Right lobe of liver (tissue), 6 donors: ENCODE data around the gene ROPN1B. TPM values are rescaled to one million over a fixed set of nuclear protein-coding genes. Genes with fewer than 3 reads are reported as not detected.
"Not testable (repeated sequence)": the region's sequence is repeated elsewhere in the genome, so short reads cannot be mapped to it uniquely, and the experiment has no call there.

Source experiments
- ATAC-seq, 4 donors: fragments of 200-7000 bp; cut with Tn5 transposase; one replicate each; pipeline ENCODE4 v1.9.1; 2020; ENCODE audit warnings: mild to moderate bottlenecking in 4 of 4, moderate library complexity in 4 of 4
- DNase-seq, 3 donors: peaks; one replicate each; pipeline ENCODE4 v3.0.0-alpha.2; 2020
- H3K27ac ChIP-seq, 3 donors: fragments of 200-600 bp; one replicate each; pipeline ENCODE4 v1.8.0; 2022
- H3K27me3 ChIP-seq, 2 donors: fragments of 200-600 bp; one replicate each; pipeline ENCODE4 v1.8.0; 2022
- H3K36me3 ChIP-seq, 4 donors: fragments of 200-600 bp; sonication (generic) in 1 of 4; one replicate each; pipeline versions ENCODE4 v1.5.1 to v1.8.0; 2017 to 2022; ENCODE audit warnings: control low read depth in 1 of 4
- H3K4me1 ChIP-seq, 4 donors: fragments of 200-600 bp; sonication (generic) in 1 of 4; one replicate each; pipeline versions ENCODE4 v1.5.1 to v1.8.0; 2017 to 2022; ENCODE audit warnings: control low read depth in 1 of 4
- H3K4me3 ChIP-seq, 3 donors: fragments of 200-600 bp; one replicate each; pipeline ENCODE4 v1.8.0; 2022
- H3K9me3 ChIP-seq, 4 donors: fragments of 200-600 bp; sonication (generic) in 1 of 4; one replicate each; pipeline versions ENCODE4 v1.5.1 to v1.8.0; 2017 to 2022; ENCODE audit warnings: control low read depth in 1 of 4
- CTCF ChIP-seq, 4 donors: fragments of 200-600 bp in 3 of 4; fragments of 450-650 bp in 1 of 4; IDR thresholded peaks; one replicate each; pipeline versions ENCODE4 v1.5.1 to v1.8.0; 2016 to 2022; ENCODE audit warnings: antibody characterized with exemption in 4 of 4, mild to moderate bottlenecking in 2 of 4
- POLR2A ChIP-seq: fragments of 450-650 bp; IDR thresholded peaks from one replicate; pipeline ENCODE4 v1.6.1; 2017; ENCODE audit warnings: antibody characterized with exemption, mild to moderate bottlenecking
- WGBS: methylation state at CpG from one replicate; pipeline ENCODE4 v1.1.6; 2018; ENCODE audit warnings: low coverage, low lambda C conversion rate; ENCODE audit not compliant: insufficient coverage; ENCODE audit errors: missing lambda C conversion rate; 5-methylcytosine and 5-hydroxymethylcytosine counted together
- intact Hi-C, 2 donors: fragments of 100-400 bp; cut with DNase I; formaldehyde crosslinking; loops; one replicate each; pipeline versions ENCODE4 v1.11.2 to v1.14.1; 2022
- total RNA-seq, 6 experiments: library from RNA; depleted of rRNA in 2 of 6; stranded (reverse); fragments of >200 nt in 2 of 6; fragmentation: NEBNext Ultra II Directional in 3 of 6; extraction: Animal tissue kit (Norgen Biotek cat#: 25700) in 3 of 6; gene quantifications; one replicate each; pipeline versions ENCODE4 v1.1.0 to v1.2.4, GENCODE V29; 2016 to 2023
- donor health status: DM: no; HTN: yes; CAD: no.
- donor health status: DM: no; HTN: no; CAD: no.
- donor health status: DM: no; HTN: no; CAD: no.
- donor health status: DM: no; HTN: yes; CAD: no.
- donor health status: DM: no; HTN: yes; CAD: no.

The ROPN1B gene
- total RNA-seq, 6 experiments from 2014 or later = 0.46 to 2.0 (median 0.60) TPM; not detected in 1

- DNase-seq = peak; percentile 79 to 89 (median 88)
- peak; percentile 36 for TF ChIP-seq POLR2A
- TF ChIP-seq CTCF (IDR thresholded peaks at IDR 0.05) = no peak
- 2% methylated on average over 41 of the region's 52 CpGs for WGBS
Observed at GRCh38 chr3:125990253-125990970, 21.4 kb downstream of the ROPN1B start.

GRCh38 chr3:125996751-125997150 is 27.8 kb downstream of the ROPN1B start:
- H3K27me3 ChIP-seq, H3K27ac ChIP-seq, H3K4me3 ChIP-seq, DNase-seq, H3K9me3 ChIP-seq, intact Hi-C loops, H3K4me1 ChIP-seq, H3K36me3 ChIP-seq, ATAC-seq: not testable (repeated sequence)
- WGBS = 60% methylated on average over 1 of the region's 4 CpGs

More at GRCh38 chr3:125990253-125990970, 21.4 kb downstream of the ROPN1B start:
- H3K4me3 ChIP-seq = peak overlapping the region; percentile 51 to 72 (median 57)
- peaks cover 0 to 5% (median 2%) of the 10 kb centered on the region in 4 donors for H3K4me1 ChIP-seq
- no peaks in the 10 kb centered on the region for H3K27me3 ChIP-seq
- H3K9me3 ChIP-seq = no peaks in the 10 kb centered on the region
- no peaks in the 10 kb centered on the region for H3K36me3 ChIP-seq
- intact Hi-C loops = no loop called here
- ATAC-seq = peak; percentile 94 to 99 (median 98)
- peak overlapping the region in 2 of 3 donors; percentile 16 to 47 for H3K27ac ChIP-seq

- no peaks in the 10 kb centered on the region for H3K36me3 ChIP-seq
- intact Hi-C loops = no loop called here
- ATAC-seq (no peak), DNase-seq (no peak)
- H3K4me3 ChIP-seq = no peak overlapping the region
- H3K4me1 ChIP-seq = no peaks in the 10 kb centered on the region
- no peak for TF ChIP-seq CTCF (IDR thresholded peaks at IDR 0.05)
- no peak for TF ChIP-seq POLR2A
- no peak overlapping the region for H3K27ac ChIP-seq
- H3K27me3 ChIP-seq = no peaks in the 10 kb centered on the region
- no peaks in the 10 kb centered on the region for H3K9me3 ChIP-seq
Observed at GRCh38 chr3:126002189-126002588, 33.2 kb downstream of the ROPN1B start.

GRCh38 chr3:126003447-126004190 is 34.6 kb downstream of the ROPN1B start:
- WGBS = 87% methylated on average over 3 of the region's 10 CpGs
- H3K27ac ChIP-seq = no peak overlapping the region

More at GRCh38 chr3:126003447-126004190, 34.6 kb downstream of the ROPN1B start:
- no peak overlapping the region for H3K4me3 ChIP-seq
- no peak for DNase-seq
- H3K4me1 ChIP-seq = no peaks in the 10 kb centered on the region
- H3K36me3 ChIP-seq = peaks cover 0 to 2% (median 0%) of the 10 kb centered on the region in 4 donors
- H3K9me3 ChIP-seq = no peaks in the 10 kb centered on the region
- no peaks in the 10 kb centered on the region for H3K27me3 ChIP-seq
- intact Hi-C loops = no loop called here
- TF ChIP-seq POLR2A = no peak
- no peak for TF ChIP-seq CTCF (IDR thresholded peaks at IDR 0.05)
- no peak for ATAC-seq
